K562 (cell line): Measurements from ENCODE around the gene BMP8B. TPM values are rescaled to one million over a fixed set of nuclear protein-coding genes. Genes with fewer than 3 reads are reported as not detected.
"Not testable (repeated sequence)": the region's sequence is repeated elsewhere in the genome, so short reads cannot be mapped to it uniquely, and the experiment has no call there.

Source experiments
- ATAC-seq: fragments of 200-7000 bp; cut with Tn5 transposase; 3 replicates; pipeline ENCODE4 v1.9.1; 2020; ENCODE audit warnings: moderate library complexity
- BruUV-seq: library from RNA; stranded (reverse); fragments of 400-500 nt; replicated peaks from 2 replicates; lab custom pipeline; 2021; lab: Mats Ljungman, UMichigan
- CTCF ChIA-PET: fragments of 300-600 bp; formaldehyde crosslinking; extraction: SDS; loops from one replicate; lab custom pipeline; 2021; ENCODE audit warnings: low intra/inter-chr PET ratio; lab: Yijun Ruan, JAX
- POLR2A ChIA-PET: fragments of 300-600, 350-650 bp; sonication (Branson Sonifier 250); formaldehyde crosslinking; extraction: SDS; loops from one replicate; lab custom pipeline; 2021; ENCODE audit warnings: antibody characterized with exemption, inconsistent platforms; lab: Yijun Ruan, JAX
- DNase-seq, 4 experiments: peaks; one replicate each; pipeline versions ENCODE4 v3.0.0 to v3.0.0-alpha.2; 2011 to 2018; ENCODE audit warnings: low spot score in 3 of 4, mixed read lengths in 3 of 4; ENCODE audit errors: extremely low read depth in 1 of 4
- FAIRE-seq: peaks from 2 replicates; lab custom pipeline; 2011; peaks lifted over from hg19 to GRCh38; lab: Jason Lieb, UNC
- H2AFZ ChIP-seq: 2 replicates; pipeline ENCODE4 v1.6.0; 2011; ENCODE audit warnings: low read depth, low read length, control low read depth, inconsistent platforms
- H3K27ac ChIP-seq: fragments of 200-600 bp; 3 replicates; pipeline ENCODE4 v1.8.0; 2011; ENCODE audit warnings: low read depth, mild to moderate bottlenecking, control low read depth, inconsistent platforms, low read length, moderate library complexity, mixed read lengths; ENCODE audit errors: extremely low read depth
- H3K27me3 ChIP-seq, 2 experiments: fragments of 300-600 bp in 1 of 2; 2 replicates in 1 of 2; 3 replicates in 1 of 2; pipeline versions ENCODE4 v1.6.0 to v1.8.0; 2011; ENCODE audit warnings: inconsistent platforms in 2 of 2, low read length in 2 of 2, mild to moderate bottlenecking in 1 of 2, mixed read lengths in 1 of 2, moderate library complexity in 1 of 2; ENCODE audit not compliant: control insufficient read depth in 2 of 2, insufficient read depth in 2 of 2
- H3K36me3 ChIP-seq: fragments of 300-600 bp; 3 replicates; pipeline ENCODE4 v1.8.0; 2011; ENCODE audit warnings: mild to moderate bottlenecking, low read length, inconsistent platforms; ENCODE audit not compliant: control insufficient read depth, insufficient read depth
- H3K4me1 ChIP-seq, 2 experiments: fragments of 200-600 bp in 1 of 2; replicated peaks in 1 of 2; 2 replicates in 1 of 2; 3 replicates in 1 of 2; pipeline versions ENCODE4 v1.5.1 to v1.8.0; 2011; ENCODE audit warnings: inconsistent platforms in 2 of 2, low read length in 2 of 2, mild to moderate bottlenecking in 1 of 2, mixed read lengths in 1 of 2, moderate library complexity in 1 of 2; ENCODE audit not compliant: control insufficient read depth in 2 of 2, insufficient read depth in 2 of 2
- H3K4me2 ChIP-seq: 2 replicates; pipeline ENCODE4 v1.6.1; 2011; ENCODE audit warnings: low read length, control low read depth, inconsistent platforms, mixed read lengths; ENCODE audit not compliant: insufficient read depth
- H3K4me3 ChIP-seq: fragments of 200-600 bp; sonication (generic), shearing (Covaris generic); 2 replicates; pipeline ENCODE4 v1.5.1; 2016; ENCODE audit warnings: control low read depth, inconsistent platforms
- H3K79me2 ChIP-seq: fragments of 200-600 bp; 3 replicates; pipeline ENCODE4 v1.8.0; 2011; ENCODE audit warnings: low read length, inconsistent platforms; ENCODE audit not compliant: control insufficient read depth, insufficient read depth
- H3K9ac ChIP-seq, 2 experiments: 2 replicates each; pipeline versions ENCODE4 v1.6.0 to v1.6.1; 2011; ENCODE audit warnings: low read depth in 2 of 2, low read length in 2 of 2, control low read depth in 1 of 2, inconsistent platforms in 1 of 2, mild to moderate bottlenecking in 1 of 2, mixed read lengths in 1 of 2; ENCODE audit not compliant: insufficient read depth in 1 of 2
- H3K9me1 ChIP-seq: one replicate; pipeline ENCODE4 v1.6.0; 2011; ENCODE audit warnings: inconsistent platforms, mild to moderate bottlenecking, low read length, moderate library complexity; ENCODE audit not compliant: control insufficient read depth, insufficient read depth
- H3K9me3 ChIP-seq: replicated peaks from 2 replicates; pipeline ENCODE4 v1.5.1; 2011; ENCODE audit warnings: low read depth, low read length, inconsistent platforms; ENCODE audit not compliant: control insufficient read depth, insufficient read depth
- H4K20me1 ChIP-seq: replicated peaks from 2 replicates; pipeline ENCODE4 v1.6.1; 2011; ENCODE audit warnings: low read length, inconsistent platforms, mixed read lengths; ENCODE audit not compliant: control insufficient read depth, insufficient read depth
- IFI16 ChIP-seq: fragments of 250-450 bp; sonication (Bioruptor Pico); IDR thresholded peaks from 2 replicates; pipeline ENCODE4 v2.1.2; 2022; ENCODE audit warnings: mild to moderate bottlenecking, inconsistent platforms
- MTF1 ChIP-seq: fragments of 250-450 bp; sonication (Bioruptor Pico); IDR thresholded peaks from 2 replicates; pipeline ENCODE4 v1.9.0; 2021; ENCODE audit warnings: moderate library complexity, mild to moderate bottlenecking, inconsistent platforms, borderline replicate concordance
- NR0B1 ChIP-seq: fragments of 450-650 bp; IDR thresholded peaks from one replicate; pipeline ENCODE4 v1.6.1; 2018; ENCODE audit warnings: mild to moderate bottlenecking, moderate library complexity; ENCODE audit not compliant: partially characterized antibody
- THRAP3 ChIP-seq: fragments of 450-650 bp; IDR thresholded peaks from 2 replicates; pipeline ENCODE4 v1.6.1; 2016; ENCODE audit warnings: mild to moderate bottlenecking, inconsistent platforms, borderline replicate concordance
- ZBTB43 ChIP-seq: sonication (generic); formaldehyde crosslinking; IDR thresholded peaks from 2 replicates; pipeline ENCODE4 v1.8.0; 2023; ENCODE audit warnings: mild to moderate bottlenecking, missing genetic modification reagents
- ZNF551 ChIP-seq: fragments of 250-450 bp; sonication (Bioruptor Pico); IDR thresholded peaks from 2 replicates; pipeline ENCODE4 v1.5.0; 2021; ENCODE audit warnings: mild to moderate bottlenecking, moderate library complexity
- WGBS: fragments of 100-300 bp; shearing (Covaris generic); methylation state at CpG from one replicate; pipeline ENCODE4 v1.1.6; 2016; ENCODE audit warnings: low coverage, mixed read lengths; ENCODE audit not compliant: insufficient coverage; ENCODE audit errors: missing lambda C conversion rate; 5-methylcytosine and 5-hydroxymethylcytosine counted together
- in situ Hi-C: fragments of 300-500 bp; cut with MboI; formaldehyde crosslinking; loops from 4 replicates; pipeline ENCODE4 v1.15.0; 2018; ENCODE audit warnings: inconsistent platforms, mixed read lengths
- intact Hi-C: fragments of 100-400 bp; cut with micrococcal nuclease; formaldehyde crosslinking; loops from 2 replicates; pipeline ENCODE4 v1.14.2; 2022
- polyA plus RNA-seq, 8 experiments: library from polyadenylated mRNA; depleted of rRNA in 4 of 8; stranded (reverse) in 5 of 8; unstranded in 3 of 8; fragments of >200 nt; fragmentation: Nextera tagmentation in 2 of 8; fragmentation: Illumina TruSeq in 1 of 8; extraction: Ambion mirVana in 2 of 8; extraction: Trizol in 1 of 8; gene quantifications; 2 replicates each; pipeline versions ENCODE4 v1.2.1 to v1.2.3, GENCODE V29; 2011 to 2014; ENCODE audit warnings: inconsistent platforms in 1 of 8, missing spikeins in 1 of 8
- total RNA-seq, 7 experiments: library from RNA; depleted of rRNA in 6 of 7; stranded (reverse); fragments of >200 nt in 6 of 7; fragmentation: Illumina TruSeq in 2 of 7; extraction: Trizol in 2 of 7; gene quantifications; 2 replicates each; pipeline versions ENCODE4 v1.2.1 to v1.2.3, GENCODE V29; 2011 to 2021; ENCODE audit warnings: low replicate concordance in 1 of 7

BMP8B gene
- total and polyA plus RNA-seq, 9 of the 15 experiments (the other 6 are each of a cell fraction or from before 2014, with no cell fraction given): 0.03 to 0.33 (median 0.14) TPM

- TF ChIP-seq ZNF551 (CRISPR knock-in tag): no peak
- no peak for TF ChIP-seq ZBTB43
Observed at GRCh38 chr1:39779821-39780220, 8.8 kb downstream of the BMP8B start (continued).

- no peaks in the 10 kb centered on the region for H3K36me3 ChIP-seq
- POLR2A ChIA-PET: no interaction called here
- no peaks in the 10 kb centered on the region for H3K9me1 ChIP-seq
- H3K27me3 ChIP-seq: peaks cover 12 to 53% of the 10 kb centered on the region in 2 experiments; a peak in 4 of 5 replicates
- peaks cover 6% of the 10 kb centered on the region; the same call in 1 of the 2 replicates for H4K20me1 ChIP-seq
- no peaks in the 10 kb centered on the region for H3K79me2 ChIP-seq
- intact Hi-C loops: no loop called here
- H3K4me1 ChIP-seq: peaks cover 4 to 8% of the 10 kb centered on the region in 2 experiments; a peak in 2 of 5 replicates
- 15% methylated on average over 5 of the region's 7 CpGs for WGBS
- no peaks in the 10 kb centered on the region for H3K9me3 ChIP-seq
- no peak overlapping the region for H2AFZ ChIP-seq
- CTCF ChIA-PET: no interaction called here
- no peak for FAIRE-seq
- no peak overlapping the region for H3K9ac ChIP-seq
- no peak overlapping the region for H3K4me3 ChIP-seq
- in situ Hi-C loops: loop anchor here (10.0 kb wide), 1 partner anchor 274 kb away; no protein-coding TSS in a partner anchor
- H3K27ac ChIP-seq: no peak overlapping the region
- ATAC-seq: no peak
- TF ChIP-seq MTF1 (CRISPR knock-in tag): no peak
- no peak for TF ChIP-seq NR0B1
- TF ChIP-seq THRAP3: no peak
- TF ChIP-seq IFI16 (CRISPR knock-in tag): no peak
- peak in 1 of 4 experiments; percentile 10 for DNase-seq
- H3K4me2 ChIP-seq: no peak overlapping the region
- no TSS peak for BruUV-seq
Observed at GRCh38 chr1:39779137-39779536, 9.5 kb downstream of the BMP8B start.

- WGBS: 35% methylated on average over 8 of the region's 12 CpGs
Observed at GRCh38 chr1:39778463-39779099, 10.1 kb downstream of the BMP8B start.

More at GRCh38 chr1:39778463-39779099, 10.1 kb downstream of the BMP8B start:
- H4K20me1 ChIP-seq, POLR2A ChIA-PET, DNase-seq, H3K9me1 ChIP-seq, H3K27ac ChIP-seq, H3K9ac ChIP-seq, CTCF ChIA-PET, H3K36me3 ChIP-seq, H3K4me3 ChIP-seq, ATAC-seq, H3K4me1 ChIP-seq, BruUV-seq, FAIRE-seq, H3K9me3 ChIP-seq, intact Hi-C loops, H3K4me2 ChIP-seq, H3K79me2 ChIP-seq, H2AFZ ChIP-seq: not testable (repeated sequence)
- peaks cover 12 to 48% of the 10 kb centered on the region in 2 experiments; a peak in 4 of 5 replicates for H3K27me3 ChIP-seq
- in situ Hi-C loops: loop anchor here (10.0 kb wide), 1 partner anchor 274 kb away; no protein-coding TSS in a partner anchor
